ENCODE measurements around the gene RAB10. TPM values are rescaled to one million over a fixed set of nuclear protein-coding genes. Genes with fewer than 3 reads are reported as not detected.

The RAB10 gene
- total RNA-seq (10 to 100 TPM; 51.5 to 52.2 TPM), polyA plus RNA-seq (10 to 100 TPM; 26.6 to 31.7 TPM)

DNA sequence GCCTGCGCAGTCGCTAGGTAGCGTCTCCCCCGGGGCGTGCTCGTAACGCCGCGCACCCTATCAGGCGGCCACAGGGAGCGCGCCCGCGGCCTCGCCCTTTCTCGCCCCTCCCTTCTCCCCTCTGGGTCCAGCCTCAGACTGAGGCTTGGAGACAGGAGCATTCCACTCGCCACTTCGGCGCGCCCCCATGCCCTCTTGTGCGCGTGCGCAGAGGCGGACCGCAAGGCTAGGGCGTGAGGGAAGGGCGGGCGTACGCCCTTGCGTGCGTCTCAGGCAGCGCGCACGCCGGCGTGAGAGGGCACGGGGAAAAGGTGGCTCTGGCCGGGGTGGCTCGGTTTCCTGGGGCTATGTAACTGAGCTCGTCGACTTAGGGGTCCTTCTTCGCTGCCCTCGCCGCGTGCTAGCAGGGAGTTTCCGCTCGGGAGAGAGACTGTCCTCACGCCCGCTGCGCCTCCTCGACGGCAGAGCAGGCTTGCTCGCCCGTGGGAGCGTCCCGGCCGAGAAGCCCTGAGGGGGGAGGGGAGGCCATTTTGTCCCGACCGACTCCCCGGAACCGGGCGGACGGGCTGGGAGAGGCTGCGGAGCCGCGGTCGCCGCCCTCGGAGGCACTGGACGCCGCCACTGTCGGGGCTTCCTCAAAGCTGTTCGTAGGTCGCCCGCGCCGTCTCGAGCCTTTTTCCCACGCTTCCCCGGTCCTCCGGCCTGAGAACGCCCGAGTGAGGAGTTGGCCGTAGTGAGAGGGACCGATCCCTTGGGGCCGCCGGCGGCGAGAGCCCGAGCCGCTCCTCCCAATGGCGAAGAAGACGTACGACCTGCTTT is at the start of gene RAB10:
Gene RAB10 (plus strand): TSS at position 267 of the 819 bp plus-strand sequence. CDS start 525 bp downstream, at position 792.
- Histone ChIP-seq H3K9me3 (ENCODE audit: control insufficient read depth in 4 of 4, low read length in 3 of 4) (no peaks in the 10 kb centered on the region), H3K4me1 (ENCODE audit: control insufficient read depth in 4 of 4, insufficient read depth in 4 of 4, low read length in 3 of 4) (peaks cover 11 to 22% (median 15%) of the 10 kb centered on the region in 4 donors), H3K36me3 (ENCODE audit: control insufficient read depth in 4 of 4, insufficient read depth in 3 of 4, low read depth in 1 of 4, low read length in 3 of 4) (no peaks in the 10 kb centered on the region), H3K27ac (ENCODE audit: low read depth in 1 of 2, low read length in 2 of 2) (peak within 1 kb of the TSS; percentile 93 to 98), H3K27me3 (ENCODE audit: control insufficient read depth in 4 of 4, insufficient read depth in 4 of 4, low read length in 3 of 4) (no peaks in the 10 kb centered on the region), H3K9ac (ENCODE audit: low read depth in 1 of 2, low read length in 2 of 2) (peak within 1 kb of the TSS; percentile 82 to 90), H3K4me3 (ENCODE audit: low read depth in 1 of 3, low read length in 3 of 3) (peak within 1 kb of the TSS; percentile 76 to 99 (median 97))
- WGBS, result under 1% methylated on average over 93 of the region's 94 CpGs
- TF ChIP-seq, protein P1, sequence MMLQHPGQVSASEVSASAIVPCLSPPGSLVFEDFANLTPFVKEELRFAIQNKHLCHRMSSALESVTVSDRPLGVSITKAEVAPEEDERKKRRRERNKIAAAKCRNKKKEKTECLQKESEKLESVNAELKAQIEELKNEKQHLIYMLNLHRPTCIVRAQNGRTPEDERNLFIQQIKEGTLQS (IDR thresholded peaks at IDR 0.05), result no peak
- TF ChIP-seq SP1 (IDR thresholded peaks at IDR 0.05) (peak; percentile 67), RAD21 (IDR thresholded peaks at IDR 0.05) (peak in 1 of 2 donors; percentile 38), FOXA2 (IDR thresholded peaks at IDR 0.05) (no peak), EGR1 (IDR thresholded peaks at IDR 0.05; ENCODE audit: low read depth in 2 of 2) (peak in 1 of 2 donors; percentile 48), FOXA1 (IDR thresholded peaks at IDR 0.05) (no peak), TAF1 (conservative IDR thresholded peaks at IDR 0.05) (peak; percentile 59), HNF4G (IDR thresholded peaks at IDR 0.05) (no peak), HNF4A (conservative IDR thresholded peaks at IDR 0.05) (peak; percentile 3 to 62), JUND (IDR thresholded peaks at IDR 0.05) (peak; percentile 10 to 41), GABPA (IDR thresholded peaks at IDR 0.05 in 1 of 2, conservative IDR thresholded peaks at IDR 0.05 in 1 of 2) (no peak), NR2F2 (IDR thresholded peaks at IDR 0.05) (peak; percentile 28), YY1 (IDR thresholded peaks at IDR 0.05) (peak; percentile 97), RXRA (IDR thresholded peaks at IDR 0.05) (peak; percentile 49 to 63)
- TF ChIP-seq, protein P2, sequence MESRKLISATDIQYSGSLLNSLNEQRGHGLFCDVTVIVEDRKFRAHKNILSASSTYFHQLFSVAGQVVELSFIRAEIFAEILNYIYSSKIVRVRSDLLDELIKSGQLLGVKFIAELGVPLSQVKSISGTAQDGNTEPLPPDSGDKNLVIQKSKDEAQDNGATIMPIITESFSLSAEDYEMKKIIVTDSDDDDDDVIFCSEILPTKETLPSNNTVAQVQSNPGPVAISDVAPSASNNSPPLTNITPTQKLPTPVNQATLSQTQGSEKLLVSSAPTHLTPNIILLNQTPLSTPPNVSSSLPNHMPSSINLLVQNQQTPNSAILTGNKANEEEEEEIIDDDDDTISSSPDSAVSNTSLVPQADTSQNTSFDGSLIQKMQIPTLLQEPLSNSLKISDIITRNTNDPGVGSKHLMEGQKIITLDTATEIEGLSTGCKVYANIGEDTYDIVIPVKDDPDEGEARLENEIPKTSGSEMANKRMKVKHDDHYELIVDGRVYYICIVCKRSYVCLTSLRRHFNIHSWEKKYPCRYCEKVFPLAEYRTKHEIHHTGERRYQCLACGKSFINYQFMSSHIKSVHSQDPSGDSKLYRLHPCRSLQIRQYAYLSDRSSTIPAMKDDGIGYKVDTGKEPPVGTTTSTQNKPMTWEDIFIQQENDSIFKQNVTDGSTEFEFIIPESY (IDR thresholded peaks at IDR 0.05), result no peak
- TF ChIP-seq, protein P3, sequence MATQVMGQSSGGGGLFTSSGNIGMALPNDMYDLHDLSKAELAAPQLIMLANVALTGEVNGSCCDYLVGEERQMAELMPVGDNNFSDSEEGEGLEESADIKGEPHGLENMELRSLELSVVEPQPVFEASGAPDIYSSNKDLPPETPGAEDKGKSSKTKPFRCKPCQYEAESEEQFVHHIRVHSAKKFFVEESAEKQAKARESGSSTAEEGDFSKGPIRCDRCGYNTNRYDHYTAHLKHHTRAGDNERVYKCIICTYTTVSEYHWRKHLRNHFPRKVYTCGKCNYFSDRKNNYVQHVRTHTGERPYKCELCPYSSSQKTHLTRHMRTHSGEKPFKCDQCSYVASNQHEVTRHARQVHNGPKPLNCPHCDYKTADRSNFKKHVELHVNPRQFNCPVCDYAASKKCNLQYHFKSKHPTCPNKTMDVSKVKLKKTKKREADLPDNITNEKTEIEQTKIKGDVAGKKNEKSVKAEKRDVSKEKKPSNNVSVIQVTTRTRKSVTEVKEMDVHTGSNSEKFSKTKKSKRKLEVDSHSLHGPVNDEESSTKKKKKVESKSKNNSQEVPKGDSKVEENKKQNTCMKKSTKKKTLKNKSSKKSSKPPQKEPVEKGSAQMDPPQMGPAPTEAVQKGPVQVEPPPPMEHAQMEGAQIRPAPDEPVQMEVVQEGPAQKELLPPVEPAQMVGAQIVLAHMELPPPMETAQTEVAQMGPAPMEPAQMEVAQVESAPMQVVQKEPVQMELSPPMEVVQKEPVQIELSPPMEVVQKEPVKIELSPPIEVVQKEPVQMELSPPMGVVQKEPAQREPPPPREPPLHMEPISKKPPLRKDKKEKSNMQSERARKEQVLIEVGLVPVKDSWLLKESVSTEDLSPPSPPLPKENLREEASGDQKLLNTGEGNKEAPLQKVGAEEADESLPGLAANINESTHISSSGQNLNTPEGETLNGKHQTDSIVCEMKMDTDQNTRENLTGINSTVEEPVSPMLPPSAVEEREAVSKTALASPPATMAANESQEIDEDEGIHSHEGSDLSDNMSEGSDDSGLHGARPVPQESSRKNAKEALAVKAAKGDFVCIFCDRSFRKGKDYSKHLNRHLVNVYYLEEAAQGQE (IDR thresholded peaks at IDR 0.05), result peak; percentile 82
- TF ChIP-seq, protein P4, sequence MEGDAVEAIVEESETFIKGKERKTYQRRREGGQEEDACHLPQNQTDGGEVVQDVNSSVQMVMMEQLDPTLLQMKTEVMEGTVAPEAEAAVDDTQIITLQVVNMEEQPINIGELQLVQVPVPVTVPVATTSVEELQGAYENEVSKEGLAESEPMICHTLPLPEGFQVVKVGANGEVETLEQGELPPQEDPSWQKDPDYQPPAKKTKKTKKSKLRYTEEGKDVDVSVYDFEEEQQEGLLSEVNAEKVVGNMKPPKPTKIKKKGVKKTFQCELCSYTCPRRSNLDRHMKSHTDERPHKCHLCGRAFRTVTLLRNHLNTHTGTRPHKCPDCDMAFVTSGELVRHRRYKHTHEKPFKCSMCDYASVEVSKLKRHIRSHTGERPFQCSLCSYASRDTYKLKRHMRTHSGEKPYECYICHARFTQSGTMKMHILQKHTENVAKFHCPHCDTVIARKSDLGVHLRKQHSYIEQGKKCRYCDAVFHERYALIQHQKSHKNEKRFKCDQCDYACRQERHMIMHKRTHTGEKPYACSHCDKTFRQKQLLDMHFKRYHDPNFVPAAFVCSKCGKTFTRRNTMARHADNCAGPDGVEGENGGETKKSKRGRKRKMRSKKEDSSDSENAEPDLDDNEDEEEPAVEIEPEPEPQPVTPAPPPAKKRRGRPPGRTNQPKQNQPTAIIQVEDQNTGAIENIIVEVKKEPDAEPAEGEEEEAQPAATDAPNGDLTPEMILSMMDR (IDR thresholded peaks at IDR 0.05; ENCODE audit: low read depth, low read length, missing input control), result peak; percentile 3
- TF ChIP-seq, protein P5, sequence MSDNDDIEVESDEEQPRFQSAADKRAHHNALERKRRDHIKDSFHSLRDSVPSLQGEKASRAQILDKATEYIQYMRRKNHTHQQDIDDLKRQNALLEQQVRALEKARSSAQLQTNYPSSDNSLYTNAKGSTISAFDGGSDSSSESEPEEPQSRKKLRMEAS (IDR thresholded peaks at IDR 0.05), result peak; percentile 42
- DNase-seq (ENCODE audit: low spot score), result peak; percentile 99

Measured in liver (tissue), 9 donors.